GM18909 (cell line): ENCODE measurements around the gene FASTKD3.

Source experiments
- ATAC-seq: cut with Tn5 transposase; IDR thresholded peaks from one replicate; pipeline ENCODE4 v1.9.1; 2021; ENCODE audit warnings: mild to moderate bottlenecking; ENCODE audit not compliant: unreplicated experiment, poor library complexity

Gene FASTKD3

GRCh38 chr5:7850395-7851239 is 18.2 kb downstream of the FASTKD3 start, which contains the start of gene CFAP90:
TSS of gene CFAP90 (minus strand) at chr5:7851133. CDS start at chr5:7851021, 112 bp downstream.
- no peak for ATAC-seq

GRCh38 chr5:7849681-7850394 is 19.0 kb downstream of the FASTKD3 start:
- ATAC-seq, result no peak

- ATAC-seq, result no peak
Observed at GRCh38 chr5:7848296-7848695, 20.5 kb downstream of the FASTKD3 start.

GRCh38 chr5:7846327-7846726 is 22.5 kb downstream of the FASTKD3 start:
- ATAC-seq, result no peak

- ATAC-seq, result no peak
Observed at GRCh38 chr5:7845557-7845956, 23.3 kb downstream of the FASTKD3 start.

- ATAC-seq, result no peak
Observed at GRCh38 chr5:7844901-7845300, 23.9 kb downstream of the FASTKD3 start.

GRCh38 chr5:7842531-7842930 is 26.3 kb downstream of the FASTKD3 start:
- ATAC-seq, result no peak

GRCh38 chr5:7837403-7837802 is 31.4 kb downstream of the FASTKD3 start:
- no peak for ATAC-seq

- no peak for ATAC-seq
Observed at GRCh38 chr5:7834982-7835381, 33.8 kb downstream of the FASTKD3 start.

GRCh38 chr5:7828269-7828668 is 40.6 kb downstream of the FASTKD3 start:
- ATAC-seq, result no peak

- no peak for ATAC-seq
Observed at GRCh38 chr5:7827610-7828009, 41.2 kb downstream of the FASTKD3 start.

- no peak for ATAC-seq
Observed at GRCh38 chr5:7825630-7826029, 43.2 kb downstream of the FASTKD3 start.

GRCh38 chr5:7824995-7825394 is 43.8 kb downstream of the FASTKD3 start:
- no peak for ATAC-seq

- ATAC-seq, result no peak
Observed at GRCh38 chr5:7823594-7823993, 45.2 kb downstream of the FASTKD3 start.

GRCh38 chr5:7822449-7822848 is 46.4 kb downstream of the FASTKD3 start:
- no peak for ATAC-seq

GRCh38 chr5:7816535-7816901 is 52.3 kb downstream of the FASTKD3 start:
- peak; percentile 15 for ATAC-seq

GRCh38 chr5:7815892-7816534 is 52.8 kb downstream of the FASTKD3 start:
- peak; percentile 97 for ATAC-seq

GRCh38 chr5:7814816-7815215 is 54.0 kb downstream of the FASTKD3 start:
- ATAC-seq, result no peak

- ATAC-seq, result no peak
Observed at GRCh38 chr5:7813576-7813975, 55.3 kb downstream of the FASTKD3 start.

GRCh38 chr5:7813007-7813406 is 55.8 kb downstream of the FASTKD3 start:
- no peak for ATAC-seq

- ATAC-seq, result no peak
Observed at GRCh38 chr5:7811715-7812114, 57.1 kb downstream of the FASTKD3 start.
